ENCODE data around the gene UNKL.

DNA sequence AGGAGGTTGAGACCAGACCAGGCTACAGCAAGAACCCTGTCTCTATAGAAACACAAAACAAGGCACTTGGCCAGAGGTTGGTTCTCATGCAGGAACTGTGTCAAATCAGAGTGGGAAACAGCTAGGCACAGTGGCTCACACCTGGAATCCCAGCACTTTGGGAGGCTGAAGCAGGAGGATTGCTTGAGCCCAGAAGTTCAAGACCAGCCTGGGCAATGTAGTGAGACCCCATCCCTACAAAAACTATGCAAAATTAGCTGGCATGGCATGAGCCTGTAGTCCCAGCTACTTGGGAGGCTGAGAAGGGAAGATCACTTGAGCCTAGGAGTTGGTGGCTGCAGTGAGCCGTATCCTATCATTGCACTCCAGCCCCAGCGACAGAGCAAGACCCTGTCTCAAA lies 1.7 kb downstream of the UNKL start:
- TF ChIP-seq, protein P1, sequence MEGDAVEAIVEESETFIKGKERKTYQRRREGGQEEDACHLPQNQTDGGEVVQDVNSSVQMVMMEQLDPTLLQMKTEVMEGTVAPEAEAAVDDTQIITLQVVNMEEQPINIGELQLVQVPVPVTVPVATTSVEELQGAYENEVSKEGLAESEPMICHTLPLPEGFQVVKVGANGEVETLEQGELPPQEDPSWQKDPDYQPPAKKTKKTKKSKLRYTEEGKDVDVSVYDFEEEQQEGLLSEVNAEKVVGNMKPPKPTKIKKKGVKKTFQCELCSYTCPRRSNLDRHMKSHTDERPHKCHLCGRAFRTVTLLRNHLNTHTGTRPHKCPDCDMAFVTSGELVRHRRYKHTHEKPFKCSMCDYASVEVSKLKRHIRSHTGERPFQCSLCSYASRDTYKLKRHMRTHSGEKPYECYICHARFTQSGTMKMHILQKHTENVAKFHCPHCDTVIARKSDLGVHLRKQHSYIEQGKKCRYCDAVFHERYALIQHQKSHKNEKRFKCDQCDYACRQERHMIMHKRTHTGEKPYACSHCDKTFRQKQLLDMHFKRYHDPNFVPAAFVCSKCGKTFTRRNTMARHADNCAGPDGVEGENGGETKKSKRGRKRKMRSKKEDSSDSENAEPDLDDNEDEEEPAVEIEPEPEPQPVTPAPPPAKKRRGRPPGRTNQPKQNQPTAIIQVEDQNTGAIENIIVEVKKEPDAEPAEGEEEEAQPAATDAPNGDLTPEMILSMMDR (IDR thresholded peaks at IDR 0.05), result no peak
- TF ChIP-seq POLR2A (IDR thresholded peaks at IDR 0.05), result no peak
